A673 (cell line): Measurements from ENCODE around the gene WDSUB1. TPM values are rescaled to one million over a fixed set of nuclear protein-coding genes. Genes with fewer than 3 reads are reported as not detected.

ENCODE experiments used
- BruUV-seq: library from RNA; stranded (reverse); fragments of 400-500 nt; replicated peaks from 2 replicates; lab custom pipeline; 2021; lab: Mats Ljungman, UMichigan
- CTCF ChIA-PET: fragments of 300-600 bp; sonication (Branson Sonifier 250); formaldehyde crosslinking; loops from one replicate; lab custom pipeline; 2022; ENCODE audit warnings: antibody characterized with exemption; lab: Charles Lee
- POLR2A ChIA-PET: fragments of 300-600 bp; sonication (Branson Sonifier 250); formaldehyde crosslinking; loops from one replicate; lab custom pipeline; 2022; ENCODE audit warnings: antibody characterized with exemption; ENCODE audit not compliant: low non-redundant PET; lab: Charles Lee
- DNase-seq: peaks from one replicate; pipeline ENCODE4 v3.0.0-alpha.2; 2015; ENCODE audit warnings: low spot score
- H3K27ac ChIP-seq: fragments of 200-600 bp; sonication (generic); 2 replicates; pipeline ENCODE4 v1.5.1; 2016; ENCODE audit warnings: mixed run types, low read depth, mild to moderate bottlenecking, mixed read lengths, antibody characterized with exemption, low read length; ENCODE audit not compliant: poor library complexity, severe bottlenecking
- H3K27me3 ChIP-seq: fragments of 200-600 bp; sonication (generic); replicated peaks from 2 replicates; pipeline ENCODE4 v1.6.1; 2017; ENCODE audit warnings: mixed run types, low read depth, mild to moderate bottlenecking, mixed read lengths, antibody characterized with exemption, low read length; ENCODE audit not compliant: insufficient read depth, poor library complexity
- H3K36me3 ChIP-seq: fragments of 200-600 bp; sonication (generic); 2 replicates; pipeline ENCODE4 v1.6.1; 2016; ENCODE audit warnings: mixed run types, mild to moderate bottlenecking, mixed read lengths, antibody characterized with exemption, low read length; ENCODE audit not compliant: insufficient read depth, poor library complexity, severe bottlenecking
- H3K4me1 ChIP-seq: fragments of 200-600 bp; sonication (generic); 2 replicates; pipeline ENCODE4 v1.6.1; 2017; ENCODE audit warnings: mixed run types, mild to moderate bottlenecking, mixed read lengths, antibody characterized with exemption, low read length; ENCODE audit not compliant: insufficient read depth, poor library complexity, severe bottlenecking
- H3K4me3 ChIP-seq: fragments of 200-600 bp; sonication (generic); 2 replicates; pipeline ENCODE4 v1.5.1; 2016; ENCODE audit warnings: low read depth, mixed run types, mild to moderate bottlenecking, mixed read lengths, low read length; ENCODE audit not compliant: poor library complexity, severe bottlenecking
- H3K9me3 ChIP-seq: fragments of 200-600 bp; sonication (generic); 2 replicates; pipeline ENCODE4 v1.6.1; 2016; ENCODE audit warnings: mixed run types, low read depth, mild to moderate bottlenecking, mixed read lengths, antibody characterized with exemption, low read length; ENCODE audit not compliant: poor library complexity, severe bottlenecking
- EZH2 ChIP-seq: fragments of 200-600 bp; sonication (generic); IDR thresholded peaks from 2 replicates; pipeline ENCODE4 v1.6.1; 2017; ENCODE audit warnings: borderline replicate concordance, low read depth, mild to moderate bottlenecking, mixed read lengths, antibody characterized with exemption, low read length; ENCODE audit not compliant: poor library complexity, severe bottlenecking
- intact Hi-C: fragments of 100-400 bp; cut with micrococcal nuclease; formaldehyde crosslinking; loops from one replicate; pipeline ENCODE4 v1.10.0; 2022; ENCODE audit not compliant: unreplicated experiment
- total RNA-seq: library from RNA; stranded (reverse); gene quantifications from 2 replicates; pipeline ENCODE4 v1.2.3, GENCODE V29; 2021
- TF ChIP-seq, protein P1 (sequence below): fragments of 300-800, 200-600 bp; sonication (generic); conservative IDR thresholded peaks from 2 replicates; pipeline ENCODE4 v1.5.1; 2017; ENCODE audit warnings: low read depth, mild to moderate bottlenecking, antibody characterized with exemption, low read length, moderate library complexity, mixed read lengths

The WDSUB1 gene
- total RNA-seq, 1 experiment from 2014 or later: 11.9 TPM

DNA sequence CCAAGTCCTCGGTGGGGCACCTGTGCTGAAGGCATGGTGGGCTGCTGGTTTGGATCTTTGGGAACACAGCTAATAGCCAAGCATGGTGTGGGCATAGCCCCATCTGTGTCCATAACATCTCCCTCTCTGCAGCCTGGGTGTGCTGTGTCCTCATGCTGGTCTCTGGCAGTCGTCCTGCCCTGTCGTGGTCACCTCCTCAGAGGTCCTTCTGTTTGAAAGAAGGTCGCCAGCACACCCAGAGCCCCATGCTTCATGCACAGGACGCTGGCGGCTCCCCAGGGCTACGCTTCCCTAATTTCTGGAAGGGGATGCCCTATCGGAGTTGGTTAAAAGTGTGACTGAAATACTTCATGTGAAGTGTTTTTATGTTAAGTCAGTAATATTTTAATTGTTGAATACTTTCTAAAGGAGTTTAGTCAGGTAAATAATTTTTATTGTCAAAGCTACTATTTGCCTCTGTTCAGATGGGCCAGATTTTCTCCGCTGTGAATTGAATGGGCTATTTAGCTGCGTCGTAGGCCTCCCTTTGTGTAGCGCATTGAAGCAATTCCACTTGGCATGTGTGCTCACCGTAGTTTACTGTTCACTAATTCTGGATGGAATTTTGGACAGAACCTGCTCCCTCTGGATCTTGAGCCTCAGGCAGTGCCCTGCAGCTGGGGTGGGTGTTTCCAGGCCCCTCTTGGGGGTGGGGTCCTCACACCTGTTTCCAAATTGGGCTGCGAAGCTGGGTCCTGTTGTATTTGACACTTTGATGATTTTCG, 81.9 kb downstream of the WDSUB1 start:
- no peaks in the 10 kb centered on the region for H3K27me3 ChIP-seq
- POLR2A ChIA-PET: no interaction called here
- intact Hi-C loops: no loop called here
- no peak for TF ChIP-seq EZH2
- TF ChIP-seq, protein P1, sequence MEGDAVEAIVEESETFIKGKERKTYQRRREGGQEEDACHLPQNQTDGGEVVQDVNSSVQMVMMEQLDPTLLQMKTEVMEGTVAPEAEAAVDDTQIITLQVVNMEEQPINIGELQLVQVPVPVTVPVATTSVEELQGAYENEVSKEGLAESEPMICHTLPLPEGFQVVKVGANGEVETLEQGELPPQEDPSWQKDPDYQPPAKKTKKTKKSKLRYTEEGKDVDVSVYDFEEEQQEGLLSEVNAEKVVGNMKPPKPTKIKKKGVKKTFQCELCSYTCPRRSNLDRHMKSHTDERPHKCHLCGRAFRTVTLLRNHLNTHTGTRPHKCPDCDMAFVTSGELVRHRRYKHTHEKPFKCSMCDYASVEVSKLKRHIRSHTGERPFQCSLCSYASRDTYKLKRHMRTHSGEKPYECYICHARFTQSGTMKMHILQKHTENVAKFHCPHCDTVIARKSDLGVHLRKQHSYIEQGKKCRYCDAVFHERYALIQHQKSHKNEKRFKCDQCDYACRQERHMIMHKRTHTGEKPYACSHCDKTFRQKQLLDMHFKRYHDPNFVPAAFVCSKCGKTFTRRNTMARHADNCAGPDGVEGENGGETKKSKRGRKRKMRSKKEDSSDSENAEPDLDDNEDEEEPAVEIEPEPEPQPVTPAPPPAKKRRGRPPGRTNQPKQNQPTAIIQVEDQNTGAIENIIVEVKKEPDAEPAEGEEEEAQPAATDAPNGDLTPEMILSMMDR: no peak
- no peaks in the 10 kb centered on the region for H3K9me3 ChIP-seq
- no peaks in the 10 kb centered on the region for H3K4me1 ChIP-seq
- BruUV-seq: no TSS peak
- CTCF ChIA-PET: no interaction called here
- H3K27ac ChIP-seq: no peak overlapping the region
- DNase-seq: no peak
- no peak overlapping the region for H3K4me3 ChIP-seq
- H3K36me3 ChIP-seq: no peaks in the 10 kb centered on the region

- TF ChIP-seq EZH2: no peak
- TF ChIP-seq, protein P1: no peak
- intact Hi-C loops: no loop called here
- Histone ChIP-seq H3K4me3 (no peak overlapping the region), H3K27ac (no peak overlapping the region), H3K36me3 (no peaks in the 10 kb centered on the region), H3K27me3 (no peaks in the 10 kb centered on the region), H3K4me1 (no peaks in the 10 kb centered on the region), H3K9me3 (no peaks in the 10 kb centered on the region)
- ChIA-PET CTCF (no interaction called here), POLR2A (no interaction called here)
- BruUV-seq: no TSS peak
- no peak for DNase-seq
Measured at GRCh38 chr2:159202568-159203071, 83.9 kb downstream of the WDSUB1 start.

DNA sequence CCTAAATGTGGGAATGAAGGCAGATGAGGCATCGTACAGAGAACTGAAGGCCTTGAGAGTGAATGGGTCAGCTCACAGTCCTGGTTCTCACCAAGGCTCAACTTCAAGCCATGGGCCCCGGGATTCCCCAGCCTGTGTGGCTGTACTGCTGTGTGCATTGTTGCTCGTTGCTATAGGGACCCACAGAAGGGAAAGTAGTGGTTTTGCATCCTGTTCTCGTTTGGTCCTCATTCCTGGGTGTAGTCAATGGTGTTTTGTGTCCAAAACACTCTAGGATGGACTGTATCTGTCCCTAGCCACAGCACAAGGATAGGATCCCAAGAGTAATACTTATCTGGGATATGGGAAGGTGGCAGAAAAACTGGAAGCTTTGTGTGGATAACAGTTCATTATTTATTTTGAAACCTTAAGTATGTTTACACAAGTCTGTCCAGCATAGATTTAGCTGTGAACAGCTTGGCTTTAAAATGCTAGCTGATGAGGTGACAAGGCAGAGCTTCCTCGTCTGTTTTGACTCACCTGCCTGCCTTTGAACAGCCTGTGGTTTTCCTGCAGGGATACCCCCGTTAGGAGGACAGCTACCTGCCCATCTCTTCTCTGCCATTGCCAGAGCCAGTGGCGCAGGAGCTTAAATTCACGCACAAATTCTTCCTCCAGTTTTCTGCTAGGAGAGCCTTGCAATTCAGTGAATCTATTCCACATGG, 85.0 kb downstream of the WDSUB1 start:
- no TSS peak for BruUV-seq
- intact Hi-C loops: no loop called here
- POLR2A ChIA-PET: no interaction called here
- Histone ChIP-seq H3K36me3 (no peaks in the 10 kb centered on the region), H3K9me3 (no peaks in the 10 kb centered on the region), H3K27ac (no peak overlapping the region), H3K4me1 (no peaks in the 10 kb centered on the region), H3K27me3 (no peaks in the 10 kb centered on the region), H3K4me3 (no peak overlapping the region)
- CTCF ChIA-PET: no interaction called here
- no peak for DNase-seq
- TF ChIP-seq, protein P1: no peak
- TF ChIP-seq EZH2: no peak
